ENCODE results near the gene GASK1A.

Gene GASK1A

GRCh38 chr3:43093006-43093405, 113.9 kb downstream of the GASK1A start:
- no peak for DNase-seq

GRCh38 chr3:43093974-43094373, 114.9 kb downstream of the GASK1A start:
- DNase-seq = no peak

GRCh38 chr3:43094381-43094780, 115.3 kb downstream of the GASK1A start:
- DNase-seq = no peak

- no peak for DNase-seq
Observed at GRCh38 chr3:43094851-43095250, 115.7 kb downstream of the GASK1A start.

GRCh38 chr3:43095370-43095769, 116.3 kb downstream of the GASK1A start:
- DNase-seq = no peak

- DNase-seq = no peak
Observed at GRCh38 chr3:43096761-43097160, 117.7 kb downstream of the GASK1A start.

- DNase-seq = no peak
Observed at GRCh38 chr3:43097400-43098080, 118.4 kb downstream of the GASK1A start.

- DNase-seq = no peak
Observed at GRCh38 chr3:43098761-43099160, 119.7 kb downstream of the GASK1A start.

- no peak for DNase-seq
Observed at GRCh38 chr3:43102773-43103480, 123.8 kb downstream of the GASK1A start.

GRCh38 chr3:43104039-43104438, 124.9 kb downstream of the GASK1A start:
- no peak for DNase-seq

- DNase-seq = no peak
Observed at GRCh38 chr3:43104660-43105595, 125.8 kb downstream of the GASK1A start.

GRCh38 chr3:43105596-43106292, 126.6 kb downstream of the GASK1A start, which contains the start of gene POMGNT2:
Gene POMGNT2, minus strand, starts transcription at chr3:43106079. Its CDS starts 24,648 bp downstream, at chr3:43081431.
- DNase-seq = peak; percentile 84

- DNase-seq = no peak
Observed at GRCh38 chr3:43106293-43106628, 127.2 kb downstream of the GASK1A start.

All from fibroblast of skin of back (primary cell).